GM21619 (cell line): ENCODE results near the gene PI4K2A.

Experiments
- ATAC-seq: cut with Tn5 transposase; IDR thresholded peaks from one replicate; pipeline ENCODE4 v1.9.1; 2021; ENCODE audit not compliant: unreplicated experiment

The PI4K2A gene

DNA sequence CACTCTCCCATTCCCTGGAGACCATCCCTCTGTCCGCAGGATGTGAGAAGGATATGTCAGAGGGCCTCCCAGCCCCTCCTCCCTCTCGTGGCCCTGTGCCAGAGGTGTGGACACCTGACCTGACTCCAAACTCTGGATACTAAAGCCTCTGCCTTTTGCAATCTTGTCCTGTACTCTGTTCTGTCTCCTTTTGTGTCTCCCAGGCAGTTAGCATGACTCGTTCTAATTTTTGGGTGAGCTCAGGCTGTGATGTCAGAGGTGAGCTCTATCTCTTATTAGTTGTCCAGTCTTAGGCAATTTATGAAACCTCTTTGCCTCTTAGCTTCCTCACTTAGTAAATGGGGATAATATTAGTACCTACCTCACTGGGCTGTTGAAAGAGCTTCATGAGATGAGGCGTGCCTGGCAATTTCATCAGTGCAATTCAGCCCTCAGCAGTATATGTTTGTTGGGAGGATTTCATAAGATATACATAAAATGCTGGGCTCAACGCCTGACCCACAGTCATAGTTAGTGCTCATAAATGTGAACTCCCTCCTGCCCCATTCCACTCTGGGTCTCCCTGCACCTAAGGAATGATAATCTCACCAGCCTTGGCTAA lies 84.0 kb downstream of the PI4K2A start:
- ATAC-seq: no peak
